Measurements from ENCODE around the gene ERC2. TPM values are rescaled to one million over a fixed set of nuclear protein-coding genes. Genes with fewer than 3 reads are reported as not detected.
A peak's percentile ranks its signal among the peaks of the same experiment; 100 is the strongest.

Gene ERC2
- total RNA-seq, 1 donor from 2014 or later = 33.5 TPM

- DNase-seq (ENCODE audit: low spot score) = no peak
Measured at GRCh38 chr3:56189536-56189935, 278.7 kb downstream of the ERC2 start.

GRCh38 chr3:56188201-56188600 lies 280.1 kb downstream of the ERC2 start:
- no peak for DNase-seq (ENCODE audit: low spot score)

GRCh38 chr3:56187051-56187450 lies 281.2 kb downstream of the ERC2 start:
- DNase-seq (ENCODE audit: low spot score) = no peak

GRCh38 chr3:56185827-56186226 lies 282.4 kb downstream of the ERC2 start:
- no peak for DNase-seq (ENCODE audit: low spot score)

GRCh38 chr3:56183529-56183928 lies 284.7 kb downstream of the ERC2 start:
- no peak for DNase-seq (ENCODE audit: low spot score)

GRCh38 chr3:56180433-56180832 lies 287.8 kb downstream of the ERC2 start:
- DNase-seq (ENCODE audit: low spot score) = no peak

- DNase-seq (ENCODE audit: low spot score) = no peak
Measured at GRCh38 chr3:56173601-56174000, 294.7 kb downstream of the ERC2 start.

GRCh38 chr3:56164436-56164835 lies 303.8 kb downstream of the ERC2 start:
- DNase-seq (ENCODE audit: low spot score) = no peak

GRCh38 chr3:56157693-56158362 lies 310.4 kb downstream of the ERC2 start:
- no peak for DNase-seq (ENCODE audit: low spot score)

GRCh38 chr3:56154297-56154696 lies 314.0 kb downstream of the ERC2 start:
- DNase-seq (ENCODE audit: low spot score) = no peak

GRCh38 chr3:56147354-56147753 lies 320.9 kb downstream of the ERC2 start:
- DNase-seq (ENCODE audit: low spot score) = no peak

GRCh38 chr3:56145410-56145809 lies 322.9 kb downstream of the ERC2 start:
- no peak for DNase-seq (ENCODE audit: low spot score)

GRCh38 chr3:56144805-56145204 lies 323.5 kb downstream of the ERC2 start:
- peak; percentile 60 for DNase-seq (ENCODE audit: low spot score)

- DNase-seq (ENCODE audit: low spot score) = no peak
Measured at GRCh38 chr3:56137415-56137814, 330.9 kb downstream of the ERC2 start.

- no peak for DNase-seq (ENCODE audit: low spot score)
Measured at GRCh38 chr3:56136514-56136913, 331.8 kb downstream of the ERC2 start.

- no peak for DNase-seq (ENCODE audit: low spot score)
Measured at GRCh38 chr3:56135941-56136340, 332.3 kb downstream of the ERC2 start.

- DNase-seq (ENCODE audit: low spot score) = peak; percentile 9
Measured at GRCh38 chr3:56133423-56133822, 334.8 kb downstream of the ERC2 start.

- no peak for DNase-seq (ENCODE audit: low spot score)
Measured at GRCh38 chr3:56132762-56133161, 335.5 kb downstream of the ERC2 start.

- DNase-seq (ENCODE audit: low spot score) = peak; percentile 87
Measured at GRCh38 chr3:56131974-56132590, 336.2 kb downstream of the ERC2 start.

- DNase-seq (ENCODE audit: low spot score) = no peak
Measured at GRCh38 chr3:56130036-56130435, 338.2 kb downstream of the ERC2 start.

- DNase-seq (ENCODE audit: low spot score) = no peak
Measured at GRCh38 chr3:56126632-56127031, 341.6 kb downstream of the ERC2 start.

GRCh38 chr3:56125358-56126005 lies 342.8 kb downstream of the ERC2 start:
- DNase-seq (ENCODE audit: low spot score) = peak; percentile 69

- no peak for DNase-seq (ENCODE audit: low spot score)
Measured at GRCh38 chr3:56124546-56124945, 343.7 kb downstream of the ERC2 start.
